ENCODE data around the gene FAM241A. TPM values are rescaled to one million over a fixed set of nuclear protein-coding genes. Genes with fewer than 3 reads are reported as not detected.

Gene FAM241A
- total RNA-seq, 1 donor = 2.2 TPM

DNA sequence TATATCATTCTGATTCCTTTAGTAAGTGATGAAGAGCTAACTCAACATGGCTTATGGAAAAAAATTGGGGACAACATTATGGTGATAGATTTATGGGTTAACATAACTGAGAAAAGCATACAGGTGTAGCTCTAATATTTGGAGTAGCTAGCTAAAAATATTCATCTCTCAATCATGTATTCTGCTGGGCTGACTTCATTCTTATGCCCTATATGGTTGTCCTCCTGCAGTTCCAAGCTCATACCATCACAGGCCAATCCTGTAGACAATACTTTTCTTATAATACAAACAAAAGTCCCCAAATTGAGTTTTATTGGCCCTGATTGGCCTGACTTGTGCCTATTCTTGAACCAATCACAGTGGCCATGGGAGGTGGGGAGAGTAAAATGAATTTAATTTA, 6.7 kb upstream of the FAM241A start:
- no peak overlapping the region for H3K27ac ChIP-seq (ENCODE audit: low read depth, low read length)

DNA sequence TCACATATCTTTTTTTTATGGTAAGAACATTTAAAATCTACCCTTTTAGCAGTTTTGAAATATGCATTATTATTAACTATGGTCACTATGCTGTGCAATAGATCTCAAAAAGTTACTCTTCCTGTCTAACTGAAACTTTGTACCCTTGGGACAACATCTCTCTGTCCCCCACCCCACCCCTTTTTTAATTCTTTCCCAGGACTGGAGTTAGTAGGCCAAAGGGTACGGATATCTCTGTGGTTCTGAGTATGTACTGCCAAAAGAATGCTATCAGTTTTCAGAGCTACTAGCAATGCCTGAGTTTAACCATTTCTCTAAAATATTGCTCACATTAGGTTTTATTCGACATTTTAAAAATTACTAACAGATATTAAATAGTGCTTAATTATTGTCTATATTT, 4.7 kb upstream of the FAM241A start:
- no peak overlapping the region for H3K27ac ChIP-seq (ENCODE audit: low read depth, low read length)
- H3K4me2 ChIP-seq (ENCODE audit: insufficient read depth, low read length) = no peak overlapping the region
- H3K36me3 ChIP-seq (ENCODE audit: insufficient read depth, low read length) = no peaks in the 10 kb centered on the region
- no peak overlapping the region for H3K4me3 ChIP-seq (ENCODE audit: insufficient read depth, low read length)
- no peaks in the 10 kb centered on the region for H3K79me2 ChIP-seq (ENCODE audit: insufficient read depth, low read length)
- no peaks in the 10 kb centered on the region for H3K9me3 ChIP-seq (ENCODE audit: low read depth, low read length)
- no peak overlapping the region for H2AFZ ChIP-seq (ENCODE audit: low read length)
- no peaks in the 10 kb centered on the region for H4K20me1 ChIP-seq (ENCODE audit: insufficient read depth, low read length)
- no peaks in the 10 kb centered on the region for H3K4me1 ChIP-seq (ENCODE audit: insufficient read depth, low read length)
- H3K27me3 ChIP-seq (ENCODE audit: insufficient read depth, low read length) = peaks cover 2% of the 10 kb centered on the region
- TF ChIP-seq, protein P1, sequence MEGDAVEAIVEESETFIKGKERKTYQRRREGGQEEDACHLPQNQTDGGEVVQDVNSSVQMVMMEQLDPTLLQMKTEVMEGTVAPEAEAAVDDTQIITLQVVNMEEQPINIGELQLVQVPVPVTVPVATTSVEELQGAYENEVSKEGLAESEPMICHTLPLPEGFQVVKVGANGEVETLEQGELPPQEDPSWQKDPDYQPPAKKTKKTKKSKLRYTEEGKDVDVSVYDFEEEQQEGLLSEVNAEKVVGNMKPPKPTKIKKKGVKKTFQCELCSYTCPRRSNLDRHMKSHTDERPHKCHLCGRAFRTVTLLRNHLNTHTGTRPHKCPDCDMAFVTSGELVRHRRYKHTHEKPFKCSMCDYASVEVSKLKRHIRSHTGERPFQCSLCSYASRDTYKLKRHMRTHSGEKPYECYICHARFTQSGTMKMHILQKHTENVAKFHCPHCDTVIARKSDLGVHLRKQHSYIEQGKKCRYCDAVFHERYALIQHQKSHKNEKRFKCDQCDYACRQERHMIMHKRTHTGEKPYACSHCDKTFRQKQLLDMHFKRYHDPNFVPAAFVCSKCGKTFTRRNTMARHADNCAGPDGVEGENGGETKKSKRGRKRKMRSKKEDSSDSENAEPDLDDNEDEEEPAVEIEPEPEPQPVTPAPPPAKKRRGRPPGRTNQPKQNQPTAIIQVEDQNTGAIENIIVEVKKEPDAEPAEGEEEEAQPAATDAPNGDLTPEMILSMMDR (IDR thresholded peaks at IDR 0.05; ENCODE audit: extremely low read depth, low read depth, low read length) = no peak
- peak; percentile 70 for DNase-seq (ENCODE audit: insufficient read length, low spot score, missing footprints)

More for the DNA sequence above, 6.7 kb upstream of the FAM241A start:
- Histone ChIP-seq H3K4me2 (ENCODE audit: insufficient read depth, low read length) (no peak overlapping the region), H2AFZ (ENCODE audit: low read length) (no peak overlapping the region), H3K4me3 (ENCODE audit: insufficient read depth, low read length) (no peak overlapping the region), H3K36me3 (ENCODE audit: insufficient read depth, low read length) (no peaks in the 10 kb centered on the region), H3K4me1 (ENCODE audit: insufficient read depth, low read length) (no peaks in the 10 kb centered on the region), H3K9me3 (ENCODE audit: low read depth, low read length) (no peaks in the 10 kb centered on the region), H3K79me2 (ENCODE audit: insufficient read depth, low read length) (no peaks in the 10 kb centered on the region), H3K27me3 (ENCODE audit: insufficient read depth, low read length) (peaks cover 2% of the 10 kb centered on the region), H4K20me1 (ENCODE audit: insufficient read depth, low read length) (no peaks in the 10 kb centered on the region)
- TF ChIP-seq, protein P1 (IDR thresholded peaks at IDR 0.05; ENCODE audit: extremely low read depth, low read depth, low read length) = no peak
- peak; percentile 13 for DNase-seq (ENCODE audit: insufficient read length, low spot score, missing footprints)

DNA sequence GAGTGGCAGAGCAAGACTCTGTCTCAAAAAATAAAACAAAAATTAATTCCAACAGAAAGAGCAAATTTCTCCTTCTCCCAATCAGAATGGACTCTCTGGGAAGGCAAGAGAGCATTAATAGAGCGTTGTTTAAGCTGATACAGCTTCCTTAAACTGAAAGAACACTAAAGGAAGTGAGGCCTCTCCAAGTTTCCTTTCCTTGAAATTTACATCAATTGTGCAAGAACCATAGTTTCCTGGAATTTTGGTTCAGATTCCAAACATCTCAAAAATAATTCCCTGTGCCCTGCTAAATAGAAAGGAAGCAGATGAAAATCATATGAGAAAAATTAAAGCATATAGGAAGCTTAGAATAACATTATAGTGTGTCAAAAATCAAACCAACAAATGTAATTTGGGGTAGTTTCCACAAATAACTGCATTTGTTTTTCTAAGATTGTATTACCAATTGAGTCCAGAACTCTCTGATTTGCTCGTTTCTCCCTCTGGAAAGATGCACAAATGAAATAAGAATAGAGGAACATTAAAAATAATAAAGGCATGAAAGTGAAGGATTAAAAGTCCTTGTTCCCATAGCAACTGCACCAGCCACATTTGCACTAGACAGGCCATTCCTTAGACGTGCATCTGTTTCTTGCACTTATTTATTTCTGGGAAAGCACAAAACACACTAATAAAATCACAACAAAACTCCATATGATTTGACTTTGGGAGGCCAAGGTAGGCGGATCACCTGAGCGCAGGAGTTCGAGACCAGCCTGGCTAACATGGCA, 3.7 kb upstream of the FAM241A start:
- peak overlapping the region; percentile 74 for H2AFZ ChIP-seq (ENCODE audit: low read length)
- H3K79me2 ChIP-seq (ENCODE audit: insufficient read depth, low read length) = peaks cover under 1% of the 10 kb centered on the region
- H3K27ac ChIP-seq (ENCODE audit: low read depth, low read length) = no peak overlapping the region
- H3K4me1 ChIP-seq (ENCODE audit: insufficient read depth, low read length) = no peaks in the 10 kb centered on the region
- peak; percentile 35 for DNase-seq (ENCODE audit: insufficient read length, low spot score, missing footprints)
- H3K4me3 ChIP-seq (ENCODE audit: insufficient read depth, low read length) = no peak overlapping the region
- no peaks in the 10 kb centered on the region for H3K36me3 ChIP-seq (ENCODE audit: insufficient read depth, low read length)
- peak overlapping the region; percentile 11 for H3K4me2 ChIP-seq (ENCODE audit: insufficient read depth, low read length)
- H3K27me3 ChIP-seq (ENCODE audit: insufficient read depth, low read length) = peaks cover 2% of the 10 kb centered on the region
- TF ChIP-seq, protein P1 (IDR thresholded peaks at IDR 0.05; ENCODE audit: extremely low read depth, low read depth, low read length) = no peak
- H4K20me1 ChIP-seq (ENCODE audit: insufficient read depth, low read length) = no peaks in the 10 kb centered on the region
- no peaks in the 10 kb centered on the region for H3K9me3 ChIP-seq (ENCODE audit: low read depth, low read length)

DNA sequence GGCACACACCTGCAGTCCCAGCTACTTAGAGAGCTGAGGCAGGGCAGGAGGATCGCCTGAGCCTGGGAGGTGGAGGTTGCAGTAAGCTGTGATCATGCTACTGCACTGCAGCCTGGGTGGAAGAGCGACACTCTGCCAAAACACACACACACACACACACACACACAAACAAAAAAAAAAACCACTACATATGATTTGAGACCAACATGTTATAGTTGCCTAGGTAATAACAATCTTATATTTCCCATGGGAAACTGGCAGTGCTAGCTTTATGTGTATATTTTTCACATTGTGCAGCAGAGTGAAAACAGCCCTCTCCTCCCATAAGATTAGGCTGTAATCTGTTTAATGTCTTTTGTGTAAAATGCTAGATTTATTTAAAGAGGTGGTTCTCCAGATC, 3.1 kb upstream of the FAM241A start:
- no peaks in the 10 kb centered on the region for H3K36me3 ChIP-seq (ENCODE audit: insufficient read depth, low read length)
- no peak overlapping the region for H3K4me3 ChIP-seq (ENCODE audit: insufficient read depth, low read length)
- no peaks in the 10 kb centered on the region for H4K20me1 ChIP-seq (ENCODE audit: insufficient read depth, low read length)
- no peaks in the 10 kb centered on the region for H3K27me3 ChIP-seq (ENCODE audit: insufficient read depth, low read length)
- TF ChIP-seq, protein P1 (IDR thresholded peaks at IDR 0.05; ENCODE audit: extremely low read depth, low read depth, low read length) = no peak
- no peak overlapping the region for H3K4me2 ChIP-seq (ENCODE audit: insufficient read depth, low read length)
- no peak for DNase-seq (ENCODE audit: insufficient read length, low spot score, missing footprints)
- peaks cover 7% of the 10 kb centered on the region for H3K79me2 ChIP-seq (ENCODE audit: insufficient read depth, low read length)
- H3K4me1 ChIP-seq (ENCODE audit: insufficient read depth, low read length) = no peaks in the 10 kb centered on the region
- H3K27ac ChIP-seq (ENCODE audit: low read depth, low read length) = no peak overlapping the region
- no peak overlapping the region for H2AFZ ChIP-seq (ENCODE audit: low read length)
- no peaks in the 10 kb centered on the region for H3K9me3 ChIP-seq (ENCODE audit: low read depth, low read length)
